LNCaP clone FGC (cell line): Measurements from ENCODE around the gene INPP5A.

Experiments
- DNase-seq: peaks from one replicate; pipeline ENCODE4 v3.0.0-alpha.2; 2011; ENCODE audit warnings: low read depth
- H3K4me3 ChIP-seq: 2 replicates; pipeline ENCODE4 v1.5.1; 2011; ENCODE audit warnings: mild to moderate bottlenecking, low read depth, low read length, control low read depth
- CTCF ChIP-seq: IDR thresholded peaks from 2 replicates; pipeline ENCODE4 v1.5.1; 2012; ENCODE audit warnings: mild to moderate bottlenecking; ENCODE audit not compliant: control insufficient read depth, insufficient read depth; ENCODE audit errors: extremely low read depth

INPP5A gene

GRCh38 chr10:132521041-132521465 lies 16.5 kb upstream of the INPP5A start:
- no peak overlapping the region for H3K4me3 ChIP-seq
- TF ChIP-seq CTCF, result no peak
- no peak for DNase-seq

- no peak overlapping the region for H3K4me3 ChIP-seq
- DNase-seq, result no peak
- no peak for TF ChIP-seq CTCF
Observed at GRCh38 chr10:132521466-132522102, 16.0 kb upstream of the INPP5A start.

- no peak for DNase-seq
- TF ChIP-seq CTCF, result no peak
- H3K4me3 ChIP-seq, result no peak overlapping the region
Observed at GRCh38 chr10:132522521-132523411, 14.8 kb upstream of the INPP5A start.

- H3K4me3 ChIP-seq, result no peak overlapping the region
- TF ChIP-seq CTCF, result no peak
- DNase-seq, result no peak
Observed at GRCh38 chr10:132523561-132524442, 13.8 kb upstream of the INPP5A start.

GRCh38 chr10:132524443-132525285 lies 12.9 kb upstream of the INPP5A start:
- H3K4me3 ChIP-seq, result no peak overlapping the region
- TF ChIP-seq CTCF, result no peak
- DNase-seq, result no peak

- DNase-seq, result no peak
- TF ChIP-seq CTCF, result no peak
- H3K4me3 ChIP-seq, result no peak overlapping the region
Observed at GRCh38 chr10:132526676-132527075, 10.9 kb upstream of the INPP5A start.
